HG03575 (cell line): Measurements from ENCODE around the gene REG4.

ENCODE experiments used
- ATAC-seq: cut with Tn5 transposase; IDR thresholded peaks from one replicate; pipeline ENCODE4 v1.9.1; 2021; ENCODE audit not compliant: unreplicated experiment, insufficient number of reproducible peaks, low FRiP score; ENCODE audit errors: extremely low read depth

The REG4 gene

DNA sequence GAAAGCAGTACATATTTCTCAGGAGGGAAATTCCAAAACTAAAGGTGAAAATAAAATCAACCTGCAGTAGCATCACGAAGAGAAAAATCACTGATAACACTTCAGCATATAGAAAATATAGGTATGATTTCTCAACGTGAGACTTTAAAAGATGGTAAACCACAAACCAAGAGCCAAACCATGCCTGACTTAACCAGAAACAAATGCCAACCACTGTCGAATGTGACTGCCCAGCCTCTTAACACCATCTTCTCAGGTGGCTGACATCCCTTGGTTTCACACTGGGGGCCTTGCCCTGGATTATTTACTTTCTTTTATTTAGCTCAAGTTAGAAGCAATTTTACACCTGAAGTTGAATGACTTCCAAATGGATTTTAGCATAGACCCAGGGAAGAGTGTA, 52.7 kb downstream of the REG4 start:
- ATAC-seq = no peak

DNA sequence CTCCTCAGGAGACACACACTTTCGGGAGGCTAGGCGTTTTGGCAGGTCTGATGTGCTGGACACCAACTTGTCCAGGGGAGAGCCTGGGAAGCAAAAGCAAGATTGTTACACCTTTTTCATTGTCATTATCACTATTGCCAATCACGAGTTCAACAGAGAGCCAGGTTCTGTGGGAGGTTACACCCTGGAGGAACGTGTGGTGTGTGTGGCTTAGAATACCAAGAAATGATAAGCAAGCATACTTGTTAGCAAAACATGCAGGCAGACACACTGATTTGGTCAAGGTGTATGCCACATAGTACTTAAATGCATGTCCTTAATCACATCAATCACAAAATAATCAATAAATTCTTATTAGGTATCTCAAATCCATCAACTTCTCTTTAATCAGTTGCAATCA, 58.7 kb downstream of the REG4 start:
- no peak for ATAC-seq

DNA sequence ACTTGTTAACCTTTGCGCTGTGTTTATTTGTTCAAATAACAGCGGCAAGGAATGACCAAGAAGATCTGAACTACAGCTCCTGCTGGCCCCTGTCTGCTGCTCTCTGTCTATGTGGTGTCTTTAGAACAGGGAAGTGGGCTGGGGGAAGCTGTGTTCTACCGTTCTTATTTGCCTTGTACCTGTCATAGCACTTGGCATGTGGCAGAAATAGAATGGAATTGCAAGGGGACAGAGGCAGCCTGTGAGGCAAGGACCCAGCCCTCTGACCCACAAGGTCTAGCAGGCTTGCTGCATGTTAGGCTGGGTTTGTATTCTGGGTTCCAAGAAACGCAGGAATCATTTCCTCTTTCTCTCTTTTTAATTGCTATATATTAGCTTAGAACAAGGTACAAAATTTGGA, 63.2 kb downstream of the REG4 start:
- no peak for ATAC-seq

- ATAC-seq = no peak
Observed at GRCh38 chr1:119747451-119747850, 63.8 kb downstream of the REG4 start.

- ATAC-seq = no peak
Observed at GRCh38 chr1:119745034-119745433, 66.2 kb downstream of the REG4 start.

- ATAC-seq = no peak
Observed at GRCh38 chr1:119744598-119744942, 66.7 kb downstream of the REG4 start.
